NCI-H524 (cell line): ENCODE measurements around the gene PXN.
"Not testable (repeated sequence)": the region's sequence is repeated elsewhere in the genome, so short reads cannot be mapped to it uniquely, and the experiment has no call there.

Experiments
- DNase-seq, 2 experiments: peaks; one replicate each; lab custom pipeline; 2025; lab: John Stamatoyannopoulos, UW

Gene PXN

GRCh38 chr12:120262852-120263747, 2.4 kb downstream of the PXN start:
- no peak for DNase-seq

- DNase-seq = no peak
Observed at GRCh38 chr12:120261951-120262851, 3.3 kb downstream of the PXN start.

GRCh38 chr12:120260607-120261006, 4.9 kb downstream of the PXN start:
- DNase-seq = no peak

GRCh38 chr12:120259418-120260202, 5.9 kb downstream of the PXN start:
- DNase-seq = no peak

- DNase-seq = no peak
Observed at GRCh38 chr12:120258323-120258896, 7.1 kb downstream of the PXN start.

- DNase-seq = no peak
Observed at GRCh38 chr12:120257041-120257821, 8.3 kb downstream of the PXN start.

GRCh38 chr12:120254809-120255208, 10.7 kb downstream of the PXN start:
- no peak for DNase-seq

GRCh38 chr12:120253313-120253712, 12.2 kb downstream of the PXN start:
- not testable (repeated sequence) for DNase-seq

GRCh38 chr12:120252071-120252906, 13.2 kb downstream of the PXN start:
- no peak for DNase-seq

- not testable (repeated sequence) for DNase-seq
Observed at GRCh38 chr12:120251364-120252070, 14.0 kb downstream of the PXN start.

GRCh38 chr12:120249875-120250795, 15.4 kb downstream of the PXN start:
- DNase-seq = no peak

GRCh38 chr12:120249266-120249874, 16.2 kb downstream of the PXN start:
- no peak for DNase-seq

GRCh38 chr12:120247621-120248030, 17.9 kb downstream of the PXN start:
- DNase-seq = no peak

- peak in 1 of 2 experiments; percentile 11 for DNase-seq
Observed at GRCh38 chr12:120247183-120247582, 18.3 kb downstream of the PXN start.

- not testable (repeated sequence) for DNase-seq
Observed at GRCh38 chr12:120246705-120247104, 18.8 kb downstream of the PXN start.

GRCh38 chr12:120242971-120243699, 22.4 kb downstream of the PXN start:
- DNase-seq = peak; percentile 64 to 92

- no peak for DNase-seq
Observed at GRCh38 chr12:120242275-120242799, 23.2 kb downstream of the PXN start.
